ENCODE data around the gene GRIK2. TPM values are rescaled to one million over a fixed set of nuclear protein-coding genes. Genes with fewer than 3 reads are reported as not detected.
A peak's percentile ranks its signal among the peaks of the same experiment; 100 is the strongest.

GRIK2 gene
- total RNA-seq, 1 experiment from 2014 or later = 0.55 TPM

DNA sequence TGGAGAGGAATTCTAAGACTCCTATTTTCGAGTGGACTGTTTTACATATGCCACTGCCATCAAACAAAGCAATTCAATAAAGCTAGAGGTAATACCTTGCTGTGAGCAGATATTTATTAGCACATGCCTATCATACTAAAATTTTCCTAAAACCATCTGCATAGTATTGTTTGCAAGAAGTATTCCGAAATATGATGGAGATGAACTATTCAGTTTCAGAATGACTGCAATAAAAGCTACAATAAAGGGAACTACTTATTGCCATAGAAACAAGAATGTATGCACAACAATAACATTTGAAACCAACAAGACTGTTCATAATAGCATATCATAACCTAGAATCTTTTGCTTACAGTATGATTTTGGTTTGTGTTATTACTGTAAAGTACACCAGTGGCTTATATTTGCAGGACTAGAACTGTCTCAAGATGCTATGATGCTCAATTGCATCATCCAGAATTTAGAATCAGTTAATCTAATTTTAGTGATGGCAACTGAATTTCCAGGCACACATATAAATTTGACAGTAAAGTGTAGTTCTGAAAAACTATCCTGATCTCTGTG is 144.3 kb downstream of the GRIK2 start:
- Histone ChIP-seq H3K36me3 (ENCODE audit: low read depth, low read length) (no peaks in the 10 kb centered on the region), H3K4me3 (ENCODE audit: low read length) (no peak overlapping the region), H3K27ac (ENCODE audit: low read length) (no peak overlapping the region), H3K79me2 (ENCODE audit: low read length) (no peaks in the 10 kb centered on the region), H3K9ac (ENCODE audit: low read length) (no peak overlapping the region), H3F3A (ENCODE audit: low read length, unreplicated experiment) (no peaks in the 10 kb centered on the region), H2AFZ (ENCODE audit: low read length) (no peak overlapping the region), H3K9me2 (replicated peaks; ENCODE audit: low read length) (no peaks in the 10 kb centered on the region), H4K20me1 (ENCODE audit: low read length) (no peaks in the 10 kb centered on the region), H3K9me3 (ENCODE audit: low read length) (no peaks in the 10 kb centered on the region), H3K4me2 (ENCODE audit: low read length) (no peak overlapping the region), H3K4me1 (ENCODE audit: insufficient read depth, low read length) (no peaks in the 10 kb centered on the region), H3K27me3 (ENCODE audit: low read length) (no peaks in the 10 kb centered on the region)
- TF ChIP-seq CTCF (conservative IDR thresholded peaks at IDR 0.05; ENCODE audit: low read depth, low read length) (no peak), EZH2 (IDR thresholded peaks at IDR 0.05; ENCODE audit: low read length, unreplicated experiment) (no peak), EZH2phosphoT487 (IDR thresholded peaks at IDR 0.05; ENCODE audit: borderline replicate concordance, low read length) (no peak)
- ATAC-seq (no peak), DNase-seq (no peak)
- ChIA-PET POLR2A (ENCODE audit: unreplicated experiment) (no interaction called here), CTCF (no interaction called here)
- no TSS peak for BruUV-seq (replicated peaks)
- intact Hi-C loops (cut with micrococcal nuclease) = no loop called here

- ATAC-seq (no peak), DNase-seq (peak; percentile 16)
- no peak overlapping the region for H3K27ac ChIP-seq (ENCODE audit: low read length)
Observed at GRCh38 chr6:101539510-101540245, 146.2 kb downstream of the GRIK2 start.

More at GRCh38 chr6:101539510-101540245, 146.2 kb downstream of the GRIK2 start:
- Histone ChIP-seq H3K9me3 (ENCODE audit: low read length) (no peaks in the 10 kb centered on the region), H3K27me3 (ENCODE audit: low read length) (no peaks in the 10 kb centered on the region), H4K20me1 (ENCODE audit: low read length) (no peaks in the 10 kb centered on the region), H3K9ac (ENCODE audit: low read length) (no peak overlapping the region), H2AFZ (ENCODE audit: low read length) (no peak overlapping the region), H3K4me2 (ENCODE audit: low read length) (no peak overlapping the region), H3K4me1 (ENCODE audit: insufficient read depth, low read length) (no peaks in the 10 kb centered on the region), H3F3A (ENCODE audit: low read length, unreplicated experiment) (no peaks in the 10 kb centered on the region), H3K79me2 (ENCODE audit: low read length) (no peaks in the 10 kb centered on the region), H3K4me3 (ENCODE audit: low read length) (no peak overlapping the region), H3K9me2 (replicated peaks; ENCODE audit: low read length) (no peaks in the 10 kb centered on the region), H3K36me3 (ENCODE audit: low read depth, low read length) (no peaks in the 10 kb centered on the region)
- BruUV-seq (replicated peaks) = no TSS peak
- intact Hi-C loops (cut with micrococcal nuclease) = no loop called here
- POLR2A ChIA-PET (ENCODE audit: unreplicated experiment) = no interaction called here
- TF ChIP-seq EZH2 (IDR thresholded peaks at IDR 0.05; ENCODE audit: low read length, unreplicated experiment) = no peak
- no peak for TF ChIP-seq EZH2phosphoT487 (IDR thresholded peaks at IDR 0.05; ENCODE audit: borderline replicate concordance, low read length)
- TF ChIP-seq CTCF (conservative IDR thresholded peaks at IDR 0.05; ENCODE audit: low read depth, low read length) = no peak
- CTCF ChIA-PET = no interaction called here
